NCI-H1436 treated with DMSO at 0.1 percent for 48 hours (cell line): ENCODE results near the gene ABR.
"Not testable (repeated sequence)": the region's sequence is repeated elsewhere in the genome, so short reads cannot be mapped to it uniquely, and the experiment has no call there.

ENCODE experiments used
- DNase-seq: peaks from one replicate; lab custom pipeline; 2025; lab: John Stamatoyannopoulos, UW

The ABR gene

GRCh38 chr17:1120596-1121441 is 59.0 kb downstream of the ABR start:
- DNase-seq, result no peak

GRCh38 chr17:1119924-1120323 is 59.9 kb downstream of the ABR start:
- no peak for DNase-seq

GRCh38 chr17:1116602-1117001 is 63.2 kb downstream of the ABR start:
- DNase-seq, result no peak

GRCh38 chr17:1112875-1113274 is 66.9 kb downstream of the ABR start:
- DNase-seq, result no peak

GRCh38 chr17:1111599-1112443 is 68.0 kb downstream of the ABR start:
- no peak for DNase-seq

GRCh38 chr17:1110862-1111598 is 68.8 kb downstream of the ABR start:
- no peak for DNase-seq

GRCh38 chr17:1110541-1110861 is 69.3 kb downstream of the ABR start:
- no peak for DNase-seq

GRCh38 chr17:1109606-1110540 is 69.9 kb downstream of the ABR start:
- no peak for DNase-seq

GRCh38 chr17:1108765-1109605 is 70.8 kb downstream of the ABR start:
- DNase-seq, result no peak

- no peak for DNase-seq
Observed at GRCh38 chr17:1108478-1108764, 71.4 kb downstream of the ABR start.

GRCh38 chr17:1107777-1108477 is 71.9 kb downstream of the ABR start:
- DNase-seq, result no peak

GRCh38 chr17:1107083-1107776 is 72.6 kb downstream of the ABR start:
- DNase-seq, result no peak

GRCh38 chr17:1104222-1104621 is 75.6 kb downstream of the ABR start:
- no peak for DNase-seq

GRCh38 chr17:1100382-1100781 is 79.4 kb downstream of the ABR start:
- DNase-seq, result no peak

- no peak for DNase-seq
Observed at GRCh38 chr17:1099242-1099641, 80.5 kb downstream of the ABR start.

GRCh38 chr17:1097972-1098744 is 81.6 kb downstream of the ABR start:
- not testable (repeated sequence) for DNase-seq

- no peak for DNase-seq
Observed at GRCh38 chr17:1096215-1096614, 83.6 kb downstream of the ABR start.

- DNase-seq, result no peak
Observed at GRCh38 chr17:1095853-1096173, 84.0 kb downstream of the ABR start.
